ENCODE data around the gene GPRC5B.

- TF ChIP-seq CTCF (IDR thresholded peaks at IDR 0.05; ENCODE audit: control extremely low read depth in 1 of 3, insufficient read depth in 1 of 3, low read depth in 1 of 3, low read length in 3 of 3) (no peak), KDM5A (IDR thresholded peaks at IDR 0.05; ENCODE audit: low read length) (no peak), POLR2A (IDR thresholded peaks at IDR 0.05; ENCODE audit: control extremely low read depth in 1 of 2, low read depth in 2 of 2, low read length in 2 of 2) (no peak), MAX (IDR thresholded peaks at IDR 0.05) (no peak), ATF2 (IDR thresholded peaks at IDR 0.05; ENCODE audit: low read length) (no peak), YY1 (IDR thresholded peaks at IDR 0.05; ENCODE audit: low read depth, low read length) (no peak), CHD2 (IDR thresholded peaks at IDR 0.05; ENCODE audit: low read length) (no peak), HDAC6 (IDR thresholded peaks at IDR 0.05; ENCODE audit: low read depth, low read length) (no peak), BRCA1 (IDR thresholded peaks at IDR 0.05; ENCODE audit: low read depth, low read length) (no peak), EZH2 (IDR thresholded peaks at IDR 0.05; ENCODE audit: low read depth, low read length, severe bottlenecking) (no peak), RAD21 (IDR thresholded peaks at IDR 0.05 in 1 of 2, conservative IDR thresholded peaks at IDR 0.05 in 1 of 2; ENCODE audit: low read depth in 2 of 2, low read length in 2 of 2) (no peak), ZNF274 (IDR thresholded peaks at IDR 0.05; ENCODE audit: borderline replicate concordance, extremely low read depth, low read length) (no peak), EP300 (IDR thresholded peaks at IDR 0.05; ENCODE audit: borderline replicate concordance in 1 of 2, low read depth in 2 of 2, low read length in 2 of 2) (no peak), FOSL1 (IDR thresholded peaks at IDR 0.05; ENCODE audit: insufficient read depth, low read depth, low read length) (no peak)
Observed at GRCh38 chr16:19817875-19818274, 66.8 kb downstream of the GPRC5B start.
